Measurements from ENCODE around the gene SKA1.

DNA sequence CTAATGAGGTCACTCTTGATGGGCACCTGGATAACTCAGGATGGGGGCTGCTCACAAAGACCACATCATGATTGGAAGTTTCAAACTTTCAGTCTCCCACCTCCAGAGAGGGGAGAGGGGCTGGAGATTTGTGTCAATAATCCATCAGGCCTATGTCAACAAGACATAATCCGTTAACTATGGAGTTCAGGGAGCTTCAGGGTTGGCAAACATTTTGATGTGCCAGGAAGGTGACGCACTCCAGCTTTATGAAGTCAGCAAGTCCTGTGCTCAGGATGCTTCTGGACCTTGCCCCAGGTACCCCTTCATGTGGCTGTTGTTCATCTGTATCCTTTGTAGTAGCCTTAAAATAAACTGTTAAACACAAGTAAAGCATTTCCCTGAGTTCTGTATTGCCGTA is 19.0 kb downstream of the SKA1 start:
- TF ChIP-seq ZNF23 (tag by site-specific recombination; IDR thresholded peaks at IDR 0.05; ENCODE audit: borderline replicate concordance) (no peak), ZNF548 (tag by site-specific recombination; IDR thresholded peaks at IDR 0.05) (no peak), GLI2 (tag by site-specific recombination; IDR thresholded peaks at IDR 0.05; ENCODE audit: borderline replicate concordance, low read depth) (no peak), ZNF416 (tag by site-specific recombination; IDR thresholded peaks at IDR 0.05) (no peak), ZNF792 (tag by site-specific recombination; IDR thresholded peaks at IDR 0.05) (no peak), ZFP37 (tag by site-specific recombination; IDR thresholded peaks at IDR 0.05) (no peak)
- TF ChIP-seq, protein P1, sequence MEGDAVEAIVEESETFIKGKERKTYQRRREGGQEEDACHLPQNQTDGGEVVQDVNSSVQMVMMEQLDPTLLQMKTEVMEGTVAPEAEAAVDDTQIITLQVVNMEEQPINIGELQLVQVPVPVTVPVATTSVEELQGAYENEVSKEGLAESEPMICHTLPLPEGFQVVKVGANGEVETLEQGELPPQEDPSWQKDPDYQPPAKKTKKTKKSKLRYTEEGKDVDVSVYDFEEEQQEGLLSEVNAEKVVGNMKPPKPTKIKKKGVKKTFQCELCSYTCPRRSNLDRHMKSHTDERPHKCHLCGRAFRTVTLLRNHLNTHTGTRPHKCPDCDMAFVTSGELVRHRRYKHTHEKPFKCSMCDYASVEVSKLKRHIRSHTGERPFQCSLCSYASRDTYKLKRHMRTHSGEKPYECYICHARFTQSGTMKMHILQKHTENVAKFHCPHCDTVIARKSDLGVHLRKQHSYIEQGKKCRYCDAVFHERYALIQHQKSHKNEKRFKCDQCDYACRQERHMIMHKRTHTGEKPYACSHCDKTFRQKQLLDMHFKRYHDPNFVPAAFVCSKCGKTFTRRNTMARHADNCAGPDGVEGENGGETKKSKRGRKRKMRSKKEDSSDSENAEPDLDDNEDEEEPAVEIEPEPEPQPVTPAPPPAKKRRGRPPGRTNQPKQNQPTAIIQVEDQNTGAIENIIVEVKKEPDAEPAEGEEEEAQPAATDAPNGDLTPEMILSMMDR (tag by site-specific recombination; IDR thresholded peaks at IDR 0.05) = no peak
- TF ChIP-seq, protein P2, sequence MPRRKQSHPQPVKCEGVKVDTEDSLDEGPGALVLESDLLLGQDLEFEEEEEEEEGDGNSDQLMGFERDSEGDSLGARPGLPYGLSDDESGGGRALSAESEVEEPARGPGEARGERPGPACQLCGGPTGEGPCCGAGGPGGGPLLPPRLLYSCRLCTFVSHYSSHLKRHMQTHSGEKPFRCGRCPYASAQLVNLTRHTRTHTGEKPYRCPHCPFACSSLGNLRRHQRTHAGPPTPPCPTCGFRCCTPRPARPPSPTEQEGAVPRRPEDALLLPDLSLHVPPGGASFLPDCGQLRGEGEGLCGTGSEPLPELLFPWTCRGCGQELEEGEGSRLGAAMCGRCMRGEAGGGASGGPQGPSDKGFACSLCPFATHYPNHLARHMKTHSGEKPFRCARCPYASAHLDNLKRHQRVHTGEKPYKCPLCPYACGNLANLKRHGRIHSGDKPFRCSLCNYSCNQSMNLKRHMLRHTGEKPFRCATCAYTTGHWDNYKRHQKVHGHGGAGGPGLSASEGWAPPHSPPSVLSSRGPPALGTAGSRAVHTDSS (tag by site-specific recombination; IDR thresholded peaks at IDR 0.05) = no peak
- TF ChIP-seq, protein P3, sequence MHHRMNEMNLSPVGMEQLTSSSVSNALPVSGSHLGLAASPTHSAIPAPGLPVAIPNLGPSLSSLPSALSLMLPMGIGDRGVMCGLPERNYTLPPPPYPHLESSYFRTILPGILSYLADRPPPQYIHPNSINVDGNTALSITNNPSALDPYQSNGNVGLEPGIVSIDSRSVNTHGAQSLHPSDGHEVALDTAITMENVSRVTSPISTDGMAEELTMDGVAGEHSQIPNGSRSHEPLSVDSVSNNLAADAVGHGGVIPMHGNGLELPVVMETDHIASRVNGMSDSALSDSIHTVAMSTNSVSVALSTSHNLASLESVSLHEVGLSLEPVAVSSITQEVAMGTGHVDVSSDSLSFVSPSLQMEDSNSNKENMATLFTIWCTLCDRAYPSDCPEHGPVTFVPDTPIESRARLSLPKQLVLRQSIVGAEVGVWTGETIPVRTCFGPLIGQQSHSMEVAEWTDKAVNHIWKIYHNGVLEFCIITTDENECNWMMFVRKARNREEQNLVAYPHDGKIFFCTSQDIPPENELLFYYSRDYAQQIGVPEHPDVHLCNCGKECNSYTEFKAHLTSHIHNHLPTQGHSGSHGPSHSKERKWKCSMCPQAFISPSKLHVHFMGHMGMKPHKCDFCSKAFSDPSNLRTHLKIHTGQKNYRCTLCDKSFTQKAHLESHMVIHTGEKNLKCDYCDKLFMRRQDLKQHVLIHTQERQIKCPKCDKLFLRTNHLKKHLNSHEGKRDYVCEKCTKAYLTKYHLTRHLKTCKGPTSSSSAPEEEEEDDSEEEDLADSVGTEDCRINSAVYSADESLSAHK (tag by site-specific recombination; IDR thresholded peaks at IDR 0.05) = no peak
- TF ChIP-seq, protein P4, sequence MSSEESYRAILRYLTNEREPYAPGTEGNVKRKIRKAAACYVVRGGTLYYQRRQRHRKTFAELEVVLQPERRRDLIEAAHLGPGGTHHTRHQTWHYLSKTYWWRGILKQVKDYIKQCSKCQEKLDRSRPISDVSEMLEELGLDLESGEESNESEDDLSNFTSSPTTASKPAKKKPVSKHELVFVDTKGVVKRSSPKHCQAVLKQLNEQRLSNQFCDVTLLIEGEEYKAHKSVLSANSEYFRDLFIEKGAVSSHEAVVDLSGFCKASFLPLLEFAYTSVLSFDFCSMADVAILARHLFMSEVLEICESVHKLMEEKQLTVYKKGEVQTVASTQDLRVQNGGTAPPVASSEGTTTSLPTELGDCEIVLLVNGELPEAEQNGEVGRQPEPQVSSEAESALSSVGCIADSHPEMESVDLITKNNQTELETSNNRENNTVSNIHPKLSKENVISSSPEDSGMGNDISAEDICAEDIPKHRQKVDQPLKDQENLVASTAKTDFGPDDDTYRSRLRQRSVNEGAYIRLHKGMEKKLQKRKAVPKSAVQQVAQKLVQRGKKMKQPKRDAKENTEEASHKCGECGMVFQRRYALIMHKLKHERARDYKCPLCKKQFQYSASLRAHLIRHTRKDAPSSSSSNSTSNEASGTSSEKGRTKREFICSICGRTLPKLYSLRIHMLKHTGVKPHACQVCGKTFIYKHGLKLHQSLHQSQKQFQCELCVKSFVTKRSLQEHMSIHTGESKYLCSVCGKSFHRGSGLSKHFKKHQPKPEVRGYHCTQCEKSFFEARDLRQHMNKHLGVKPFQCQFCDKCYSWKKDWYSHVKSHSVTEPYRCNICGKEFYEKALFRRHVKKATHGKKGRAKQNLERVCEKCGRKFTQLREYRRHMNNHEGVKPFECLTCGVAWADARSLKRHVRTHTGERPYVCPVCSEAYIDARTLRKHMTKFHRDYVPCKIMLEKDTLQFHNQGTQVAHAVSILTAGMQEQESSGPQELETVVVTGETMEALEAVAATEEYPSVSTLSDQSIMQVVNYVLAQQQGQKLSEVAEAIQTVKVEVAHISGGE (tag by site-specific recombination; conservative IDR thresholded peaks at IDR 0.05; ENCODE audit: low read depth) = no peak

All from HEK293 (cell line).